IPS DF 6.9 (cell line): Measurements from ENCODE around the gene DBH.
"Not testable (repeated sequence)": the region's sequence is repeated elsewhere in the genome, so short reads cannot be mapped to it uniquely, and the experiment has no call there.

Source experiments
- DNase-seq: peaks from one replicate; pipeline ENCODE4 v3.0.0-alpha.2; 2013; ENCODE audit warnings: low read depth, low spot score
- H3K27ac ChIP-seq: one replicate; pipeline ENCODE4 v1.5.1; 2013; ENCODE audit warnings: low read length, control low read depth
- H3K27me3 ChIP-seq: 2 replicates; pipeline ENCODE4 v1.6.1; 2013; ENCODE audit warnings: mild to moderate bottlenecking, low read length; ENCODE audit not compliant: control insufficient read depth, insufficient read depth
- H3K36me3 ChIP-seq: 2 replicates; pipeline ENCODE4 v1.6.1; 2013; ENCODE audit warnings: low read length; ENCODE audit not compliant: control insufficient read depth, insufficient read depth
- H3K4me1 ChIP-seq: 2 replicates; pipeline ENCODE4 v1.6.1; 2013; ENCODE audit warnings: low read length; ENCODE audit not compliant: control insufficient read depth, insufficient read depth
- H3K4me3 ChIP-seq: 2 replicates; pipeline ENCODE4 v1.5.1; 2013; ENCODE audit warnings: mild to moderate bottlenecking, low read length
- H3K9me3 ChIP-seq: 2 replicates; pipeline ENCODE4 v1.6.1; 2013; ENCODE audit warnings: low read length, inconsistent platforms; ENCODE audit not compliant: control insufficient read depth, insufficient read depth
- WGBS: extraction: QIAGEN DNeasy Blood & Tissue Kit; methylation state at CpG from one replicate; pipeline ENCODE4 v1.1.7; 2013; ENCODE audit warnings: mixed read lengths, missing lambda C conversion rate; ENCODE audit not compliant: insufficient read length, insufficient coverage; 5-methylcytosine and 5-hydroxymethylcytosine counted together

The DBH gene

DNA sequence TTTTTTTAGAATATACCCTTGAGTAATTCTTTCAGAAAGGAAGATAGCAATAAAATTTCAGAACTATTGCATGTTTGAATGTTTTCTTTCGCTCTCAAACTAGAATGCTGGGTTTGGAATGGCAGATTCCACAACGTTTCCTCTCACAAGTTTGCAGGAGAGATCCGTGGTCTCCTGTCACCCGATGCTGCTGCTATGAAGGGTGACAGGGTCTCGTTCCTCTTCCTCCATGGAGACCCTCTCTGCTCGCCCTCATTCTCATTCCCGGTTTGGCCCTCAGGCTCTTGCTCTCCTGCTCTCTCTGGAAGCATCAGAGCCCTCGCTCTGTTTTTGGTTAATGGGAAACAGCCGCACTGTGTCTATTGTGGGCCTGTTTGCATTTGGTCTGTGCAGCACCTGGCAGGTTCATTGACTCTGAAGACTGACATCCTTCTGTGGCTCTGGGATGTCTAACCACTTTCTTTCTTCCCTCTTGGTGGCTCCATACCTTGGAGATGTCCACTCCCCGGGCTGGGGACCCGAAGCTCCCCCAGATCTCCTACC, 14.4 kb upstream of the DBH start:
- Histone ChIP-seq H3K9me3 (no peaks in the 10 kb centered on the region), H3K27ac (no peak overlapping the region), H3K36me3 (no peaks in the 10 kb centered on the region), H3K27me3 (no peaks in the 10 kb centered on the region), H3K4me3 (no peak overlapping the region), H3K4me1 (no peaks in the 10 kb centered on the region)
- no CpG with 5 or more reads among the region's 11 CpGs for whole genome bisulfite sequencing
- no peak for DNase-seq

DNA sequence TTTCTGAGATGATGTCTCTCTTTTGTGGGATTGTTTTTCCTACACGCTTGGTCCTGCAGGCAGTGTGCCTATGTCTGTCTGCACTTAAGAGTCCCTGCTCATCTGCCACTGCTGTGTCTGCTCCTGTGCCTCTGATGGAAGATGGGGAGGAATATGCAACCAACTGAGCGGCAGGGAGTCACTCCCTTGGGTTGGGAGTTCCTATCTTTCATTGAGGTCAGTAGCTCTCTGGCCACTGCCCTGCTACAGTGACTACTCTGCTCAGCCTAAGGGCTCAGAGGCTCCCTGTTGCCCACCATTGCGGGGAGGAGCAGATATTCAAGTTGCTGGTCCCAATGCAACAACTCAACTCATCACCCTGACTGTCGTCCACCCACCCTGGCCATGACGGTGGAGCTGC, 13.6 kb upstream of the DBH start:
- no peak for DNase-seq
- no peak overlapping the region for H3K4me3 ChIP-seq
- H3K27ac ChIP-seq, result no peak overlapping the region
- no peaks in the 10 kb centered on the region for H3K36me3 ChIP-seq
- WGBS, result no CpG with 5 or more reads among the region's 5 CpGs
- no peaks in the 10 kb centered on the region for H3K27me3 ChIP-seq
- H3K9me3 ChIP-seq, result no peaks in the 10 kb centered on the region
- no peaks in the 10 kb centered on the region for H3K4me1 ChIP-seq

- H3K9me3 ChIP-seq, H3K4me3 ChIP-seq, DNase-seq, H3K4me1 ChIP-seq, H3K27me3 ChIP-seq, H3K36me3 ChIP-seq, H3K27ac ChIP-seq: not testable (repeated sequence)
Observed at GRCh38 chr9:133626008-133626407, 10.2 kb upstream of the DBH start.

GRCh38 chr9:133627341-133627740, 8.8 kb upstream of the DBH start:
- H3K36me3 ChIP-seq, result no peaks in the 10 kb centered on the region
- H3K4me3 ChIP-seq, result no peak overlapping the region
- no peak overlapping the region for H3K27ac ChIP-seq
- no peaks in the 10 kb centered on the region for H3K9me3 ChIP-seq
- no peaks in the 10 kb centered on the region for H3K27me3 ChIP-seq
- no peak for DNase-seq
- no CpG with 5 or more reads among the region's 3 CpGs for WGBS
- H3K4me1 ChIP-seq, result no peaks in the 10 kb centered on the region; the same call in 1 of the 2 replicates

DNA sequence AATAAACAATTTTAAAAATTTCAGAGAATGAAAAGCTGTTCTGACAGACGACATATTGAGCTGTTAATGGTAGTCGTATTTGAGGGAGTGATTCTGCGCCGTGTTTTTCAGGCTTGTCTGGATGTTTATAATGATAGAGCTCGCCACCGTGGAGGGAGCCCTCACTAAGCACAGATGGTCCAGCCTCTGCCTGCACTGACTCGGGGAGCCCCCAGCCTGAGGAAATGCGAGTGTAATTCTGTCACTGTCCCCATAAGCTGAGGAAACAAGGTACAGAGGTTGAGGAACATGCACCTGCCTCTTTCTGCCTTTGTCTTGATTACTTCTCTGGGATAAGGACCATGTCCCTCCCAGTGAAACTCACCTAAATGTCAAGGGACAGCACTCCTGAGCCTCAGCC, 7.4 kb upstream of the DBH start:
- Histone ChIP-seq H3K9me3 (no peaks in the 10 kb centered on the region), H3K4me3 (no peak overlapping the region), H3K36me3 (no peaks in the 10 kb centered on the region), H3K27me3 (no peaks in the 10 kb centered on the region), H3K27ac (no peak overlapping the region), H3K4me1 (peaks cover 6% of the 10 kb centered on the region)
- no peak for DNase-seq
- WGBS, result no CpG with 5 or more reads among the region's 8 CpGs

GRCh38 chr9:133629221-133630110, 6.7 kb upstream of the DBH start:
- DNase-seq, result no peak
- Histone ChIP-seq H3K27me3 (no peaks in the 10 kb centered on the region), H3K27ac (no peak overlapping the region), H3K9me3 (no peaks in the 10 kb centered on the region), H3K4me1 (peaks cover 6% of the 10 kb centered on the region), H3K36me3 (no peaks in the 10 kb centered on the region), H3K4me3 (no peak overlapping the region)
- no CpG with 5 or more reads among the region's 23 CpGs for WGBS

GRCh38 chr9:133631111-133631510, 5.1 kb upstream of the DBH start:
- no peaks in the 10 kb centered on the region for H3K9me3 ChIP-seq
- no peak for DNase-seq
- H3K4me1 ChIP-seq, result peaks cover 6% of the 10 kb centered on the region
- H3K27ac ChIP-seq, result no peak overlapping the region
- H3K27me3 ChIP-seq, result no peaks in the 10 kb centered on the region
- no CpG with 5 or more reads among the region's 12 CpGs for WGBS
- no peak overlapping the region for H3K4me3 ChIP-seq
- H3K36me3 ChIP-seq, result no peaks in the 10 kb centered on the region

- Histone ChIP-seq H3K4me1 (peaks cover 9% of the 10 kb centered on the region), H3K27ac (no peak overlapping the region), H3K9me3 (no peaks in the 10 kb centered on the region), H3K36me3 (no peaks in the 10 kb centered on the region), H3K27me3 (no peaks in the 10 kb centered on the region), H3K4me3 (no peak overlapping the region)
- no CpG with 5 or more reads among the region's 27 CpGs for WGBS
- DNase-seq, result no peak
Observed at GRCh38 chr9:133632806-133633680, 3.1 kb upstream of the DBH start.

DNA sequence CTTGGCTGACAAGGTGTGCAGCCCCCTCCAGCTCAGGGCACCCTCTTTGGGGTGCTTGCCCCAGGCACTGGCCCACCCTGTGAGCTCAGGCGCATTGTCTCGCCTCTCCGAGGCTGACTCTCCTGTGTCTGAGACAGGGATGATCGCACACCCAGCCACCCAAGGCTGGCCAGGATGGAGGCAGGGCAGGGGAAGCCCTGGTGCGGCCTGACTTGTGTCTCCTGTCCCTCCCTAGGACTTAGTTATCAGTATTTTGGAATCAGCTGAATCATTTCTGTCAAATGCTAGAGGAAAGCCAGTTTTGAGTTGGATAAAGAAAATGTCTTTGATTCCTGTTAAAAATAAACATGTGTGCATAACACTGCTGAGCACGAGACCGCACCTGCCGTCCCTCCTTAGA, 2.5 kb upstream of the DBH start:
- H3K4me3 ChIP-seq, result no peak overlapping the region
- peaks cover 9% of the 10 kb centered on the region for H3K4me1 ChIP-seq
- WGBS, result no CpG with 5 or more reads among the region's 8 CpGs
- DNase-seq, result no peak
- no peaks in the 10 kb centered on the region for H3K9me3 ChIP-seq
- H3K36me3 ChIP-seq, result no peaks in the 10 kb centered on the region
- H3K27ac ChIP-seq, result no peak overlapping the region
- H3K27me3 ChIP-seq, result no peaks in the 10 kb centered on the region

DNA sequence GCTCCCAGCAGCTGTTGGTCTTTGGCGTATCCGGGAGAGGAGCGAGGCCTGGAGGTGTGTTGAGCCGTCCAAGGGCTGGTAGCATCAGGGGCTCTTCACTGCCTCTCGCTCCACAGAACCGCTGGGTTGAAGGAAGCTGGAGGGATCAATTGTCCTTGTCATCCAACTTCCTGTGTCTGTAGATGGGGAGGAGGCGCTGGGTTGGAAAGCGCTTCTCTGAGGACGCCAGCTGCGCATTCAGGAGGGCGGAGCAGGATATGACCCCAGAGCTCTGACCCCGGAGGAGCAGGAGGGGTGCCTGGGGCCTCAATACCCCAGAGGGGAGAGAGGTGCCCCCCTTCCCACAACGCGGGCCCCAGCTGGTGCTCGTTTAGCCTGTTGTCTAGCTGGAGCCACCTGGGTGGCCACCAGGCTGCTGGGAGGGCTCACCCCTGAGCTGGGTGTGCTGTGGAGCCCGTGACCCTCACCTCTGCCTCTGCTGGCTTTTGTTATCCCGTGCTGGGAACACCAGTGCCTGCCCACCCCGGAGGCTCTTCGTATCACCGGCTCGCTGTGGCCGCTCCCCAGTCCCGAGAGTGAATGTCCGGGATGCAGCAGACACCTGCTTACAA, 2.0 kb upstream of the DBH start:
- no peaks in the 10 kb centered on the region for H3K36me3 ChIP-seq
- no peaks in the 10 kb centered on the region for H3K9me3 ChIP-seq
- H3K4me3 ChIP-seq, result no peak overlapping the region
- no CpG with 5 or more reads among the region's 24 CpGs for WGBS
- no peaks in the 10 kb centered on the region for H3K27me3 ChIP-seq
- no peak overlapping the region for H3K27ac ChIP-seq
- no peak for DNase-seq
- peaks cover 9% of the 10 kb centered on the region for H3K4me1 ChIP-seq
